Measurements from ENCODE around the gene LRMDA.

DNA sequence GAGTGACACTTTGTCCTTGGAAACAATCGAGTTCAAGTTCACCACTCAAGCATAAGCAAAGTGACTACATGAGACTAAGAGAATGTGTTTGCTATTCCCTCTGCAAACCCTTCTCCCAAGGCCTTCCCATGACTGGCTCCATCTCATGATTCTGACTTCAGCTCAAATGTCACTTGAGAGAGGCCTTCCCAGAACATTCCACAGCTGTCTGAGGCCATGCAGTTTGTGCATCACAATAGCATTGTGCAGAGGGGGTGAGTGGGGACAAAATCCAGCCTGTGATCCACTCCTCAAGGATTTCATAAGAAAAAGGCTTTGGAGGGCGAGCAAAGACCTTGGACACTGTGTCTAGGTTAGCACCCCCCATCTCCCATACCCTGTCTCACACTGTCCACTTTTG, 6.9 kb upstream of the LRMDA start:
- TF ChIP-seq, protein P1, sequence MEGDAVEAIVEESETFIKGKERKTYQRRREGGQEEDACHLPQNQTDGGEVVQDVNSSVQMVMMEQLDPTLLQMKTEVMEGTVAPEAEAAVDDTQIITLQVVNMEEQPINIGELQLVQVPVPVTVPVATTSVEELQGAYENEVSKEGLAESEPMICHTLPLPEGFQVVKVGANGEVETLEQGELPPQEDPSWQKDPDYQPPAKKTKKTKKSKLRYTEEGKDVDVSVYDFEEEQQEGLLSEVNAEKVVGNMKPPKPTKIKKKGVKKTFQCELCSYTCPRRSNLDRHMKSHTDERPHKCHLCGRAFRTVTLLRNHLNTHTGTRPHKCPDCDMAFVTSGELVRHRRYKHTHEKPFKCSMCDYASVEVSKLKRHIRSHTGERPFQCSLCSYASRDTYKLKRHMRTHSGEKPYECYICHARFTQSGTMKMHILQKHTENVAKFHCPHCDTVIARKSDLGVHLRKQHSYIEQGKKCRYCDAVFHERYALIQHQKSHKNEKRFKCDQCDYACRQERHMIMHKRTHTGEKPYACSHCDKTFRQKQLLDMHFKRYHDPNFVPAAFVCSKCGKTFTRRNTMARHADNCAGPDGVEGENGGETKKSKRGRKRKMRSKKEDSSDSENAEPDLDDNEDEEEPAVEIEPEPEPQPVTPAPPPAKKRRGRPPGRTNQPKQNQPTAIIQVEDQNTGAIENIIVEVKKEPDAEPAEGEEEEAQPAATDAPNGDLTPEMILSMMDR (conservative IDR thresholded peaks at IDR 0.05; ENCODE audit: low read depth, low read length): no peak
- no peak for TF ChIP-seq EZH2 (IDR thresholded peaks at IDR 0.05; ENCODE audit: borderline replicate concordance, low read depth, low read length, poor library complexity, severe bottlenecking)
